NCI-H1436 treated with DMSO at 0.1 percent for 48 hours (cell line): ENCODE results near the gene POLR1E.

ENCODE experiments used
- DNase-seq: peaks from one replicate; lab custom pipeline; 2025; lab: John Stamatoyannopoulos, UW

The POLR1E gene

GRCh38 chr9:37534901-37535300 lies 49.2 kb downstream of the POLR1E start:
- DNase-seq = no peak

- DNase-seq = no peak
Observed at GRCh38 chr9:37538099-37538498, 52.4 kb downstream of the POLR1E start.

- DNase-seq = no peak
Observed at GRCh38 chr9:37539634-37540033, 53.9 kb downstream of the POLR1E start.

GRCh38 chr9:37540634-37541033 lies 54.9 kb downstream of the POLR1E start:
- no peak for DNase-seq

- DNase-seq = no peak
Observed at GRCh38 chr9:37541465-37541864, 55.7 kb downstream of the POLR1E start.

- DNase-seq = no peak
Observed at GRCh38 chr9:37542488-37542887, 56.7 kb downstream of the POLR1E start.

- DNase-seq = no peak
Observed at GRCh38 chr9:37542895-37543294, 57.1 kb downstream of the POLR1E start.

- no peak for DNase-seq
Observed at GRCh38 chr9:37543468-37543867, 57.7 kb downstream of the POLR1E start.

GRCh38 chr9:37547328-37547878 lies 61.7 kb downstream of the POLR1E start:
- DNase-seq = no peak

GRCh38 chr9:37549527-37549926 lies 63.8 kb downstream of the POLR1E start:
- DNase-seq = no peak

- no peak for DNase-seq
Observed at GRCh38 chr9:37550781-37551180, 65.0 kb downstream of the POLR1E start.

- no peak for DNase-seq
Observed at GRCh38 chr9:37551468-37551867, 65.7 kb downstream of the POLR1E start.

GRCh38 chr9:37551888-37552287 lies 66.1 kb downstream of the POLR1E start:
- DNase-seq = no peak
